ENCODE measurements around the gene ING2.

DNA sequence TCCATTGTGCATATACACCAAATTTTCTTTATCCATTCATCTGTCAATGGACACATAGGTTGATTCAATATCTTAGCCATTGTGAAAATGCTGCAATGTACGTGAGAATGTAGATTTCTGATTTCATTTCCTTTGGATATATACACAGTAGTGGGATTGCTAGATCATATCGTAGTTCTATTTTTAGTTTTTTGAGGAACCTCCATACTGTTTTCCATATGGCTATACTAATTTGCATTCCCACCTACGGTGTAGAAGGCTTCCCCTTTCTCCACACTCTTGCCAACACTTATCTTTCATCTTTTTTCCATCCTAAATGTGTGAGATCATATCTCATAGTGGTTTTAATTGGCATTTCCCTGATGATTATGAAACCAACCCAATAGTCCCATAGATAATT lies 43.4 kb downstream of the ING2 start:
- TF ChIP-seq, protein P1, sequence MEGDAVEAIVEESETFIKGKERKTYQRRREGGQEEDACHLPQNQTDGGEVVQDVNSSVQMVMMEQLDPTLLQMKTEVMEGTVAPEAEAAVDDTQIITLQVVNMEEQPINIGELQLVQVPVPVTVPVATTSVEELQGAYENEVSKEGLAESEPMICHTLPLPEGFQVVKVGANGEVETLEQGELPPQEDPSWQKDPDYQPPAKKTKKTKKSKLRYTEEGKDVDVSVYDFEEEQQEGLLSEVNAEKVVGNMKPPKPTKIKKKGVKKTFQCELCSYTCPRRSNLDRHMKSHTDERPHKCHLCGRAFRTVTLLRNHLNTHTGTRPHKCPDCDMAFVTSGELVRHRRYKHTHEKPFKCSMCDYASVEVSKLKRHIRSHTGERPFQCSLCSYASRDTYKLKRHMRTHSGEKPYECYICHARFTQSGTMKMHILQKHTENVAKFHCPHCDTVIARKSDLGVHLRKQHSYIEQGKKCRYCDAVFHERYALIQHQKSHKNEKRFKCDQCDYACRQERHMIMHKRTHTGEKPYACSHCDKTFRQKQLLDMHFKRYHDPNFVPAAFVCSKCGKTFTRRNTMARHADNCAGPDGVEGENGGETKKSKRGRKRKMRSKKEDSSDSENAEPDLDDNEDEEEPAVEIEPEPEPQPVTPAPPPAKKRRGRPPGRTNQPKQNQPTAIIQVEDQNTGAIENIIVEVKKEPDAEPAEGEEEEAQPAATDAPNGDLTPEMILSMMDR (IDR thresholded peaks at IDR 0.05), result no peak
- TF ChIP-seq POLR2AphosphoS5 (IDR thresholded peaks at IDR 0.05), result no peak

Measured in upper lobe of left lung (tissue), 4 donors.